RWPE1 (cell line): Measurements from ENCODE around the gene RAC3.

Experiments used
- CTCF ChIA-PET: fragments of 350-600 bp; sonication (Branson Sonifier 250); formaldehyde crosslinking; extraction: SDS; loops from one replicate; lab custom pipeline; 2021; lab: Yijun Ruan, JAX
- POLR2A ChIA-PET: fragments of 400-600 bp; formaldehyde crosslinking; extraction: SDS; loops from one replicate; lab custom pipeline; 2020; ENCODE audit warnings: antibody characterized with exemption; ENCODE audit not compliant: low non-redundant PET; lab: Yijun Ruan, JAX
- DNase-seq: peaks from one replicate; pipeline ENCODE4 v3.0.0; 2012; ENCODE audit warnings: low spot score
- H3K27ac ChIP-seq: fragments of 450-650 bp; 2 replicates; pipeline ENCODE4 v1.5.1; 2017
- TF ChIP-seq, protein P1 (sequence below): fragments of 450-650 bp; conservative IDR thresholded peaks from 2 replicates; pipeline ENCODE4 v1.5.1; 2017; ENCODE audit warnings: low read depth, mild to moderate bottlenecking

RAC3 gene

DNA sequence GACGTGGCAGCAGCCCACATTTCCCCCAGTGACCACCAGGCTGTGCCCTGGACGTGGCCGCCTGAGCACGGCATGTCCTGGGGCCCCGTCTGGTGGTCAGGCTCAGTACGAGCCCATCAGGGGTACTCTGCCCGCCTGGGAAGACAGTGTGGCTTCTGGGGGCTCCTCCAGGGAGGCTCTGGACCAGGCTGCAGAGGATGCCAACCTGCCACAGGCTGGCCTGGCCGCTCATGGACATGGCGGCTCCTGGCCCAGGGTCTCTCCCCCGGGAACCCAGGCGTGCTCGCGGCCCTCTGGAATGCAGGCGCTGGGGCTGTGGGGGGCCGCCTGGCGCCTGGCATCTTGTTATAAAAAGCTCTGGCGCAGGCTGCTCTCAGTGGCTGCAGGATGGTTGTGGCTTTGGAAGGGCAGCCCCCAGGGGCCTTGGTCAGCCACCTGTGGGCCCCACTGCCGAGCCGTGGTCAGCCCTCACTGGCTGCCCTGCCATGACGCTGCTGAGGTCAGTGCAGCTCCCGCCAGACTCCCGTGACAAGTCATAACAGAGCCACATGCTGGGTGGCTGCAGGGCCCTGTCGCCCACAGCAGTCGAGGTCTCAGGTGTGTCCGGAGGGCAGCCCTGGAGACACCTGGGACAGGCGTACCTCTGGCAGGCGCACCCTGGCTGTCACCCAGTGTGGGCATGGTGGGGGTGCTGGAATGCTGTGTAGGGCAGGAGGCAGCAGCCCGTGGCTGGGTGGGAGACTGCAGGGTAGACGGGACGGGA, 23.8 kb upstream of the RAC3 start:
- H3K27ac ChIP-seq = peak overlapping the region; percentile 95
- POLR2A ChIA-PET = no interaction called here
- DNase-seq = no peak
- TF ChIP-seq, protein P1, sequence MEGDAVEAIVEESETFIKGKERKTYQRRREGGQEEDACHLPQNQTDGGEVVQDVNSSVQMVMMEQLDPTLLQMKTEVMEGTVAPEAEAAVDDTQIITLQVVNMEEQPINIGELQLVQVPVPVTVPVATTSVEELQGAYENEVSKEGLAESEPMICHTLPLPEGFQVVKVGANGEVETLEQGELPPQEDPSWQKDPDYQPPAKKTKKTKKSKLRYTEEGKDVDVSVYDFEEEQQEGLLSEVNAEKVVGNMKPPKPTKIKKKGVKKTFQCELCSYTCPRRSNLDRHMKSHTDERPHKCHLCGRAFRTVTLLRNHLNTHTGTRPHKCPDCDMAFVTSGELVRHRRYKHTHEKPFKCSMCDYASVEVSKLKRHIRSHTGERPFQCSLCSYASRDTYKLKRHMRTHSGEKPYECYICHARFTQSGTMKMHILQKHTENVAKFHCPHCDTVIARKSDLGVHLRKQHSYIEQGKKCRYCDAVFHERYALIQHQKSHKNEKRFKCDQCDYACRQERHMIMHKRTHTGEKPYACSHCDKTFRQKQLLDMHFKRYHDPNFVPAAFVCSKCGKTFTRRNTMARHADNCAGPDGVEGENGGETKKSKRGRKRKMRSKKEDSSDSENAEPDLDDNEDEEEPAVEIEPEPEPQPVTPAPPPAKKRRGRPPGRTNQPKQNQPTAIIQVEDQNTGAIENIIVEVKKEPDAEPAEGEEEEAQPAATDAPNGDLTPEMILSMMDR = no peak
- CTCF ChIA-PET = interaction anchor here (4.7 kb wide), 1 partner anchor 13 kb away, joined by 25 read pairs; no protein-coding TSS in a partner anchor

DNA sequence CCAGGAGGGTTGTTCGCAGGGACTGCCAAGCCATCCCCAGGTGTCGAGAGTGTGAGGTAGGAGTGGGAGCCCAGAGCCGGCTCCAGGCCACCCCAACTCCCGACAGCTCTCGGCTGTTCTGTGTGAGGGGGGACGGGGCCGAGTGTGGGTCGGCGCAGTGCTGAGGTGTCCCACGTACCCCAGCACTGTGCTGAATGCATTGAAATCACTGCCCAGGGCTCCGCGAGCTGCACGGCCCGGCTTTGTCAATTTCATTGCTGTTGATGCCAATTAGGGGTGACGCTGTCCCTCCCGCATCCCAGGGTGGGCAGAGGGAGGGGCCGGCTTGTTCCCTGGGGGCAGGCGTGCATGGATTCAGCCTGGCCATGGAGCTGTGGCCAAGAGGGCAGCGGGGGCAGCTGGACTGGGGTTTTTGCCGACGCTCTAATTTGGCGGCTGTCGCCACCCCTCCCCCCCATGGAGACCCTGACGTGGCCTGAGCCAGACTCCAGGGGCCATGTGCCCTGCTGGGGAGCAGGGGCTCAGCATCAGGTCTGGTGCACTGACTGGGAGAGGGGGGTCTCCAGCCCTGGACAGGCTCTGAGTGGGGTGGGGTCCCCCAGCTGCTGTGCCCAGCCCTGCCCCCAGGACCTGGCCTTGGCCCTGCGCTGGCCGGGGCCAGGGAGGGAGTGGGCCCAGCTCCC, 23.1 kb upstream of the RAC3 start:
- CTCF ChIA-PET = interaction anchor here (0.6 to 4.7 kb wide), 2 partner anchors 13 to 125 kb away, joined by 3 to 25 read pairs; no protein-coding TSS in a partner anchor
- TF ChIP-seq, protein P1 = no peak
- H3K27ac ChIP-seq = peak overlapping the region; percentile 95; the same call in 1 of the 2 replicates
- no peak for DNase-seq
- POLR2A ChIA-PET = no interaction called here

GRCh38 chr17:82008941-82009405, 22.5 kb upstream of the RAC3 start:
- POLR2A ChIA-PET = no interaction called here
- TF ChIP-seq, protein P1 = no peak
- H3K27ac ChIP-seq = peak overlapping the region; percentile 1; the same call in 1 of the 2 replicates
- CTCF ChIA-PET = interaction anchor here (0.6 to 4.7 kb wide), 2 partner anchors 12 to 126 kb away, joined by 3 to 25 read pairs; no protein-coding TSS in a partner anchor
- DNase-seq = no peak

DNA sequence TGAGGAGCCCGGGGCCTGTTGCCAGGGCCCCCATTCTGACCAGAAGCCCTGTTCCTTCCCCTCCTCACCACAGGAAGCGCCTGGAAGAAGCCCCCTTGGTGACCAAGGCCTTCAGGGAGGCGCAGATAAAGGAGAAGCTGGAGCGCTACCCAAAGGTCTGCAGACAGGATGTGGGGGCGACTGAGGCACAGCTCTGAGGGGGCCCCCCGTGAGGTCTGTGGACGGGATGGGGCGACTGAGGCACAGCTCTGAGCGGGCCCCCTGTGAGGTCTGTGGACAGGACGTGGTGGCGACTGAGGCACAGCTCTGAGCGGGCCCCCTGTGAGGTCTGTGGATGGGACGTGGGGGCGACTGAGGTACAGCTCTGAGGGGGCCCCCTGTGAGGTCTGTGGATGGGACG, 22.1 kb upstream of the RAC3 start:
- TF ChIP-seq, protein P1 = no peak
- no peak for DNase-seq
- POLR2A ChIA-PET = no interaction called here
- CTCF ChIA-PET = interaction anchor here (4.7 kb wide), 1 partner anchor 12 kb away, joined by 25 read pairs; no protein-coding TSS in a partner anchor
- H3K27ac ChIP-seq = no peak overlapping the region; the same call in 1 of the 2 replicates

DNA sequence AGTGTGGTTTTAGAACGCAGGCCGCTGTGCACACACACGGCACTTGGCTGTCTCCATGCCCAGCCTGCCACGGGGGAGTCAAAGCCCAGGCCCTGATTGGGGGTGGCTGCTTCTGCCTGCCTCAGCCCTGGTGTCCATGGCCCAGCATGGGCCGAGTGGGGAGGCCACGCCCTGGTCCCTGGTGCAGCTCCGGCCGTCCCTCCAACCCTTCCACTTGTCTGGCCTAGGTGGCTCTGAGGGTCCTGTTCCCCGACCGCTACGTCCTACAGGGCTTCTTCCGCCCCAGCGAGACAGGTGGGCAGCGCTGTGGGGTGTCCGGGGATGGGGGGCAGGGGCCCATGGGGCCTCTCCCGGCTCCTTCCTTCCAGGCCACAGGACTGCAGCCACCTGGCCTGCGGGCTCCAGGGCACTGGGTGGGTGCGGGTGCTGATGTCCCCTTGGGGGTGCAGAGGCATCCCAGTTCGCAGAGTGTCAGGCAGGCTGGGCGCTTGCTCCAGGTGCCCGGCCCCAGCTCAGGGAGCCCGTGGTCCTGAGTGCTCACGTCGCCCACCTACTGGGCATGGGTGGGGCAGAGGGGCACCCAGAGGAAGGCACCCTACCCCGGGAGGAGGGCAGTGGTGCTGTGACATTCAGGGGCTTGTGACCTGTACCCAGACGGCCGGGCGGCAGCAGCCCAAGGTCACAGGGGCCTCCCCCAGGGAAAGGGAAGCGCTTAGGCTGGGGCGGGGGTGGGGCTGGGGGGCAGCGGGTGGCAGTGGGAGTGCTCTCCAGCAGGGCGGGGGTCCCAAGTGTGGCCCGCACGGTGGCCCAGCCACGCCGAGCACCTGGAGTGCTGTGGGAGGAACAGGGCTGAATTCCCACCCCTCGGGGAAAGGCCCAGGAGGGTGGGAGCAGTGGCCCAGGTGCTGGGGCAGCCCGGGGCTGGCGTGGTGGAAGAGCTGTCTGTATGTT, 20.6 kb upstream of the RAC3 start:
- DNase-seq = no peak
- peak overlapping the region; percentile 60 for H3K27ac ChIP-seq
- POLR2A ChIA-PET = no interaction called here
- TF ChIP-seq, protein P1 = no peak
- CTCF ChIA-PET = interaction anchor here (4.0 to 4.7 kb wide), 2 partner anchors 10 to 51 kb away, joined by 20 to 25 read pairs; no protein-coding TSS in a partner anchor
